ENCODE data around the gene ALLC. TPM values are rescaled to one million over a fixed set of nuclear protein-coding genes. Genes with fewer than 3 reads are reported as not detected.

The ALLC gene
- total RNA-seq, 1 donor from 2014 or later: not detected

DNA sequence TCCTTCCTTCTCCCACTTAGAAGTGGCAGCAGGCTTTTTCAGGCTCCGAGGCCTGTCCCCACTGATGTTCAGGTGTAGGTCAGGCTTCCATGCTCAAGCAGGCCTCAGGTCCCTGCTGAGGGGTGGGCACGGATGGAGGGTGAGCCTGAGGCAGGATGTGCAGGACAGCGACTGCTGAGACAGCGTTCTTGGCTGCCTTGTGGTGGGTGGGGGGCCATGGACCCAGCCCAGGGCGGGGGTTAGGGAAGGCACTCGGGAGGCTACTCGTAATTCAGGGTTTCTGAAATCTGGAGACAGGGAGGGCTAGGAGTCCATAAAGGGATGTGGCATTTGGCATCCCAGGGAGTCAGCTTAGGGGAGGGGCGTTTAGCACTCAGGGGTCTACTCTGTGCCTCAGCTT is 32.8 kb upstream of the ALLC start:
- TF ChIP-seq, protein P1, sequence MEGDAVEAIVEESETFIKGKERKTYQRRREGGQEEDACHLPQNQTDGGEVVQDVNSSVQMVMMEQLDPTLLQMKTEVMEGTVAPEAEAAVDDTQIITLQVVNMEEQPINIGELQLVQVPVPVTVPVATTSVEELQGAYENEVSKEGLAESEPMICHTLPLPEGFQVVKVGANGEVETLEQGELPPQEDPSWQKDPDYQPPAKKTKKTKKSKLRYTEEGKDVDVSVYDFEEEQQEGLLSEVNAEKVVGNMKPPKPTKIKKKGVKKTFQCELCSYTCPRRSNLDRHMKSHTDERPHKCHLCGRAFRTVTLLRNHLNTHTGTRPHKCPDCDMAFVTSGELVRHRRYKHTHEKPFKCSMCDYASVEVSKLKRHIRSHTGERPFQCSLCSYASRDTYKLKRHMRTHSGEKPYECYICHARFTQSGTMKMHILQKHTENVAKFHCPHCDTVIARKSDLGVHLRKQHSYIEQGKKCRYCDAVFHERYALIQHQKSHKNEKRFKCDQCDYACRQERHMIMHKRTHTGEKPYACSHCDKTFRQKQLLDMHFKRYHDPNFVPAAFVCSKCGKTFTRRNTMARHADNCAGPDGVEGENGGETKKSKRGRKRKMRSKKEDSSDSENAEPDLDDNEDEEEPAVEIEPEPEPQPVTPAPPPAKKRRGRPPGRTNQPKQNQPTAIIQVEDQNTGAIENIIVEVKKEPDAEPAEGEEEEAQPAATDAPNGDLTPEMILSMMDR (IDR thresholded peaks at IDR 0.05; ENCODE audit: unreplicated experiment): no peak
- Mint-ChIP-seq H3K27me3 (ENCODE audit: low read depth) (peaks cover 1% of the 10 kb centered on the region), H3K4me3 (no peak overlapping the region), H3K27ac (no peak overlapping the region), H3K4me1 (no peaks in the 10 kb centered on the region), H3K9me3 (peaks cover 16% of the 10 kb centered on the region), H3K36me3 (no peaks in the 10 kb centered on the region)
- DNase-seq (ENCODE audit: low spot score in 2 of 2, unreplicated experiment in 2 of 2): peak in 1 of 2 experiments; percentile 33

- Mint-ChIP-seq H3K4me3 (no peak overlapping the region), H3K27me3 (ENCODE audit: low read depth) (peaks cover 1% of the 10 kb centered on the region), H3K36me3 (no peaks in the 10 kb centered on the region), H3K4me1 (no peaks in the 10 kb centered on the region), H3K27ac (no peak overlapping the region), H3K9me3 (peaks cover 7% of the 10 kb centered on the region)
- TF ChIP-seq, protein P1 (IDR thresholded peaks at IDR 0.05; ENCODE audit: unreplicated experiment): no peak
- DNase-seq (ENCODE audit: low spot score in 2 of 2, unreplicated experiment in 2 of 2): peak in 1 of 2 experiments; percentile 16
Observed at GRCh38 chr2:3626118-3626811, 31.7 kb upstream of the ALLC start.

- H3K27me3 Mint-ChIP-seq (ENCODE audit: low read depth): peaks cover 1% of the 10 kb centered on the region
- peak in 1 of 2 experiments; percentile 32 for DNase-seq (ENCODE audit: low spot score in 2 of 2, unreplicated experiment in 2 of 2)
- H3K9me3 Mint-ChIP-seq: peaks cover 7% of the 10 kb centered on the region
- no peak overlapping the region for H3K4me3 Mint-ChIP-seq
- TF ChIP-seq, protein P1 (IDR thresholded peaks at IDR 0.05; ENCODE audit: unreplicated experiment): no peak
- H3K27ac Mint-ChIP-seq: no peak overlapping the region
- H3K4me1 Mint-ChIP-seq: no peaks in the 10 kb centered on the region
- no peaks in the 10 kb centered on the region for H3K36me3 Mint-ChIP-seq
Observed at GRCh38 chr2:3626812-3627499, 31.0 kb upstream of the ALLC start.

DNA sequence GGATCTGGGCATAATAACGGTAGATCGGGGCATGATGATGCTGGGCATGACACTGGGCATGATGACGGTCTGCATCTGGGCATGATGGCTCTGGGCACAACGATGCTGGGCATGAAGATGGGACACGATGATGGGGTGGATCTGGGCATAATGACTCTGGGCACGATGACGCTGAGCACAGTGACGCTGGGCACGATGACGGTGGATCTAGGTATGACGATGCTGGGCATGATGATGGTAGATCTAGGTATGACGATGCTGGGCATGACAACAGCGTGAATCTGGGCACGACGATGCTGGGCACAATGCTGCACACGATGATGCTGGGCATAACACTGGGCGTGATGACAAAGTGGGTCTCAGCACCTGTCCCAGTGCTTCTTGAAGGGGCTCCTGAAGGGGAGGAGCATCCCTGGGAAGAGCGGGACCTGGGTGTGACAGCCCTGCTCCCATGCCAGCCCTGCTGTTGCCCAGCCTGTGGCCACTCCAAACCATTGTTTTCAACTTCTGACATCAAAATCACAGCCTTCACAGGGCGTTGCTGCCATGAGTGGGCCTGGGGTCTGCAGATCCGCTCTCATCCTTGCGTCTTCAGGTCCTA is 30.4 kb upstream of the ALLC start:
- peak in 1 of 2 experiments; percentile 14 for DNase-seq (ENCODE audit: low spot score in 2 of 2, unreplicated experiment in 2 of 2)
- TF ChIP-seq, protein P1 (IDR thresholded peaks at IDR 0.05; ENCODE audit: unreplicated experiment): no peak

DNA sequence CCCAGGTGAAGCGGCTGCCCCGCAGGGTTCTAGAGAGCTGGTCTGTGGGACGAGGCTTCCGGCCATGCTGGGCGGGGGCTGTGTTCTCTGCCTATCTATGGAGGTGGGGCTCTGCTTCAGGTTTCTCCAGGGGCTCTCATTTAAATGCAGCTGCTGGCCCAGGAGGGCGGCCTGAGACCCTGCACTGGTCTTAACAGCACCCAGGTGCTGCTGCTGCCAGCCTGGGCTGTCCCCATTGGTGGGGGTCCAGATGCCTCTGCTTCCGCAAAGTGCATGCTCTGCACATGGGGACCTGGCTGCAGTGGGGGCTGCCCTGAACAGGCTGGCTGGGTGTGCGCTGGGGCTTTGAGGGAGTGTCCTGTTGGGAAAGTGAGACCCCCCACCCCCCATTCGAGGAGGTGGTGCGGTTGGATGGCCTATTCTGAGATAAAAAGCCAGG is 29.7 kb upstream of the ALLC start:
- TF ChIP-seq, protein P1 (IDR thresholded peaks at IDR 0.05; ENCODE audit: unreplicated experiment): no peak
- Mint-ChIP-seq H3K36me3 (no peaks in the 10 kb centered on the region), H3K27ac (no peak overlapping the region), H3K9me3 (peaks cover 4% of the 10 kb centered on the region), H3K4me3 (no peak overlapping the region), H3K27me3 (ENCODE audit: low read depth) (peaks cover 2% of the 10 kb centered on the region), H3K4me1 (no peaks in the 10 kb centered on the region)
- DNase-seq (ENCODE audit: low spot score in 2 of 2, unreplicated experiment in 2 of 2): peak in 1 of 2 experiments; percentile 25

More for the DNA sequence above, 30.4 kb upstream of the ALLC start:
- Mint-ChIP-seq H3K9me3 (peaks cover 7% of the 10 kb centered on the region), H3K36me3 (no peaks in the 10 kb centered on the region), H3K4me1 (no peaks in the 10 kb centered on the region), H3K27ac (no peak overlapping the region), H3K4me3 (no peak overlapping the region), H3K27me3 (ENCODE audit: low read depth) (peaks cover 1% of the 10 kb centered on the region)
